HG03045 (cell line): ENCODE results near the gene PXDN.
"Not testable (repeated sequence)": the region's sequence is repeated elsewhere in the genome, so short reads cannot be mapped to it uniquely, and the experiment has no call there.

Experiments used
- ATAC-seq: cut with Tn5 transposase; IDR thresholded peaks from one replicate; pipeline ENCODE4 v1.9.1; 2021; ENCODE audit warnings: mild to moderate bottlenecking, moderate library complexity; ENCODE audit not compliant: unreplicated experiment

PXDN gene

DNA sequence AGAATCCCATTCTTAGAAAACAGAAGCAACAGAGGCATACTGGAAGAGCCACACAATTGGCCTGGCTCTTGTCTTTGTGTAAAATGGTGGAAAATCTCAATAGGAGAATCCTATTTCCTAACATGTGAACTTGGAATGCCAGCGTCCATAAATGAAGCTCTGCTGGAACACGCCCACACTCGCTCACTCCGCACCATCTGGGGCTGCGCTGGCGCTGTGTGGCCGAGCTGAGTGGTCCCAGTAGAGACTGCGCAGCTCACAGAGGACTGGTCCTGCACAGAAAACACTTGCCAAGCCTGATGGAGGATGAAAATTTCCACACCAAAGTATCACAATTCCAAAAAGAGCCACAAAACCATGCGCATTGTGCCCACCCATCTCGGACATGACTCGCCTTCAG is 56.2 kb downstream of the PXDN start:
- ATAC-seq, result no peak

DNA sequence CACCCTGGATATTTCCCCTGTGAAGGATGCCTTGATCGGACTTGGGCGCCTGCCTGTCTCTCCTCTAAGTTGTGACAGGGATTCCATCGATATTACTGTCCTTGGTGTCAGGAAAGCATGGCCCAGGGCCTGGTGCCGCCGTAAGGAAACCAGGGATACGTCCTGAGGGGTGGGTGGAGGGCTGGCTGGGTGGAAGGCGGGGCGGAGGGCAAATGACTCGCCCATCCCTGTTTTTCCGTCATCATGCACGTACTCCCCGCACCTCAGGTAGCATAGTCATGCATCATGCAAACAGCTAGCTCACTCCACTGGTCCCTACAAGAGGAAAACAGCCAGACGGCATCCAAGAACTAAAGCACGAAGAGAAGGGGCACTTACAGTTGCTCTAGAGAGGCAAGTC is 57.1 kb downstream of the PXDN start:
- ATAC-seq, result no peak

DNA sequence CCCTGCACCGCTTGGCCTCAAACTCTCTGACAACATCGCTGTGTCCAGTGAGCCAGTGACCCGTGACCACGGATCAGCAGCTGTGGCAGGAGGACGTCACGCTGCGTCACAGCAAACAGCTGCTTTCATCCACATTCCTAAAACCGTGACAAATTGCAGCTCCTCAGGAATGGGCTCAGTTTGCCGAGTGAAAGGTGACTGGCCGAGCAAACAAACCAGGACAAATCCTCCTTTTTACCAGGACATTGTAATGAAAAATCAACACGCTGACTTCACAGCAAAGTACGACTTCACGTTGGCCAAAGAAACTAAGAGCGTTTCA is 57.6 kb downstream of the PXDN start:
- ATAC-seq, result no peak

DNA sequence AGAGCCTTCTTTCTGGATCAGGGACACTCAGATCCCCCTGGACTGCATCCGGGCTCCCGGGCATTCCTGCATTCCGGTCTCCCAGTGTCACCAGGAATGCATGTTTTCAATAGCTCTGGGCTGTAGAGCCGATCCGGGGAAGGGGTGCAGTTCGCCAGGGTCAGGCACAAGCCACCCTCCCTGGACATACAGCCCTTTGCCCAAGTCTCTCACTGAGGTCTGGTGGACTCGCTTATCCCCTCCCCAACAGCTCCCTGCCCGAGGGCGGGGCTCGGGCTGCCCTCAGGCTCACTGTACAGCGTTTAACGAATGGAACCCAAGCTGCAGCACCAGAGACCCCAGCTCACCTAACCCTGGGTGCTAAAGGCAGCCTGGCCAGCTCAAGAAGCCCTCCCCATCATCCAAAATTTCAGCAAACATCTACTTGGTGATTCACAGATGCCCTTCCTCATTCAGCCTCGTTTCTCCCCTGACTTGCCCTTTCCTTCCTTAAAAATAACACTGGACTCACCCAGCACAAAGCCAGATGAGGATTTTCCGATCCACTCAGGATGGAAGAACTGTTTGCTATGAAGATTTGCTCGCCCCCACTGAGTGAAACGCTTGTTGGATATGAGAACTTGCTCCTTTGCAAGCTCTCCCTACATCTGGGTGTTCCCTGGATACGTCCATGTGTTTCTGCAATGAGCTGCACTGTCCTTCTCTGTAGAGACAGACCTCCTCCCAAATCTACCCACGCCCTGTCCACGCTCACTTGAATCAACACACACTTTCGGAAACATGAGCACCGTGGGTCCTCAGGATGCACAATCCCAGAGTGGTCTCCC is 58.1 kb downstream of the PXDN start:
- no peak for ATAC-seq

DNA sequence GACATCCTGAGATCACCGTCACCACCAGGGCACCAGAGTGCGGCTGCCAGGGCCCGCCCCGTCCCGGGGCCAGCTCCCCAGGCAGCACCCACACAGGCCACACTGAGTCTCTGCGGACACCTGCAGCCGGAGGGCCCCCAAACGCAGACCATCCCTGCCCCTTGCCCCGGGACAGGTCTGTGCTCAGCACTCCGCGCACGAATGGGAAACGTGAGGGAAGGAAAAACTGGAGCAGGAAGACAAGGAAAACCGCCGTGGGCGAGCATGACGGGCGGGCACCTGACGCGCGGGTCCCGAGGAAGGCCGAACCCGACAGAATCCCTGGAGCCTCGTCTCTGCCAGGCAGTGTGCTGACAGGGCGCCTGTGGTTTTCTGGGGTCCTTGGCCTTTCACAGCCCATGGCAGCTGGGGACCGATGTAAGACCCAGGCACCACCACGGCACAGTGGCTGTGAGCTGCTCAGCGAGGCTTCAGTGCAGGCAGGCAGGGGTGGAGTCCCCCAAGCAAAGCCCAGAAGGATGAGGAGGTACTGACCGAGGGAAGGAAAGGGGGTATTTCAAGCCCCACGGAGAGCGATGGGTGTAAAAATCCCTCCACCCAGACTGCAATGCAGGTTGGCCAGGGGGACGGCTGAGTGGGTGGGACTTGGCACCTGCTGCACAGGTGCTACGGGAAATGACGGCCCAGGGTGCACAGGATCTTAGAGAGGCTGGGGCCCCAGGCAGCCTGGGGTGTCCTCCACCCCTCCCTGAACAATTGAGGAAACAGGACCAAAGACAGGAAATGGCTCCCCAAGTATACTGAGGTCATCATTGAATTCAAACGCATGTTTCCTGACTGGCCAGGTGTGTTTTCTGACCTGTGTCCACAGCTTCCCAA is 59.0 kb downstream of the PXDN start:
- ATAC-seq, result no peak

DNA sequence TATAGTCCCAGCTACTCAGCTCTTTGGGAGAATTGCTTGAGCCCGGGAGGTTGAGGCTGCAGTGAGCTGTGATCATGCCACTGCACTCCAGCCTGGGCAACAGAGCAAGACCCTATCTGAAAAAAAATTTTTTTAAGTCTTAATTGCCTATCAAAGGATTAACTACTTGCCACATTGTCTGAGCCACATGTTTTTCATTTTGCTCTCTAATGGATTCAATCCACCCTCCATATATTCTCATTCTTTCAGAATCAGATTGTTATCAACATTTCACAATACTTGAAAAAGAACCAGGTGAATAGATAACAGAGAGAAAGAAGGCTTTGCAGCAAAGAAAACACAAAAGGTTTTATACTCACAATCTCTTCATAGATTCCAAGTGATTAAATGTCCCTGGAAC is 61.0 kb downstream of the PXDN start:
- no peak for ATAC-seq

DNA sequence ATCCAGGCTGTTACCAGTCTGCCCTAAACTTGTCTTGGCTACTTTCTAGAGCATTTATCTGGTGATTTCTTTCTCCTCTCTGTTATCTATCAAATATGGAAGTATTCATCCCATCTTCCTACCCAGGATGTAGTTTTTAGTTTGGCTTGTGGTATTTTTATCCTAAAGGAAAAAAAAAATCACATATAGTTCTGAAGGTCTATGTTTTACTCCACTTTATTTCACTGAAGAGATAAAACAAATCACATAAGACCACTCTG is 62.2 kb downstream of the PXDN start:
- no peak for ATAC-seq

DNA sequence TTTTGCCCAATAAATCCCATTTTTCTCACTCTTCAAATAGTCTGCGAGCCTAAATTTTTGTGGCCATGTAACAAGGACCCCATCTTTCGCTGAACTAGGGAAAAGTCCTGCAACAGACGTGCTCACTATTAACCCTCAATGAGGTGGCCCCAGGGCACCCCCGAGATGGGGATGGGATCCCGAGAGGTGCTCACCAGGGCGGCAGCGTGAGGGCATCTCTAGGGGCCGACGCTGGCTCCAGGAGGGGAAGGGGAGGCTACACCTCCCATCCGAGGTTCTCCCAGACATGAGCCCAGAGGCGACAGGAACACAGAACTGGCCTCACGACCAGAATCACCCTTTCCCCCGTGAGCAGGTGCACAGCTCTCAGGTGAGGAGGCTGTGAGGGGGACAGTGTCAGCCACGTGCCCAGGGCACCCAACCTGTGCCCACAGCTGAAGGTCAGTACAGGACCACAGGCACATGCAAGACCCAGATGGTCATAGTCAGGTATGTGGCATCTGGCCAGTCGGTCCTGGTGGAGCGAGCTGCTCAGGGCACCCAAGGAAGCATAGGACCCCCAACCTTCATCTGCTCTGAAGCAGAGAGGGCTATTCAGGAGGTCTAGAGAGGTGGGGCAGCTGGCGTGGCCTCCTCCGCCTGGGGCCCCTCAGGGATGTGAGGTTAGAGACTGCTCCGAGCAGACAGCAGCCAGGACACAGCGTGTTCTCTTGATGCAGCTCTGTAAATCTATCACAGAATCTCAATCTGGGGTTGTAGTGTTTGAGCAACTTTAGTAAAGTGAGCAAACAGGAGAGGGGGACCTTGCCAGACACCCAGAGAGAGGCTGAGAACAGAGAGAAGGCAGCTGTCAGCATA is 62.8 kb downstream of the PXDN start:
- no peak for ATAC-seq

DNA sequence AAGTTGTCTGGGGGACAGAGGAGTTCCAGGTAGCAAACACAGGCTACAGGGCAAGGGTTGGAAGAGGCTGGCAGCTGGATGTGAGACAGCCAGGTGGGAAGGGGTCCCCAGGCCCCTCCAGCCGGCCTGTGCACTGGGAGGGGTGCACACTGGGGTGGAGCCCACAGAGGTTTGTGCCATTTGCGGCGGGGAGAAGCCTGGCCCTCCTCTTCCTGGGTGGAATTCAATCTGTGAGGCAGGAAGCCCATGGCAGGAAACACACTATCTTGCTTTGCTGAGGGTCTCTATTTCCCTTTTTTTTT is 63.3 kb downstream of the PXDN start:
- ATAC-seq, result no peak

DNA sequence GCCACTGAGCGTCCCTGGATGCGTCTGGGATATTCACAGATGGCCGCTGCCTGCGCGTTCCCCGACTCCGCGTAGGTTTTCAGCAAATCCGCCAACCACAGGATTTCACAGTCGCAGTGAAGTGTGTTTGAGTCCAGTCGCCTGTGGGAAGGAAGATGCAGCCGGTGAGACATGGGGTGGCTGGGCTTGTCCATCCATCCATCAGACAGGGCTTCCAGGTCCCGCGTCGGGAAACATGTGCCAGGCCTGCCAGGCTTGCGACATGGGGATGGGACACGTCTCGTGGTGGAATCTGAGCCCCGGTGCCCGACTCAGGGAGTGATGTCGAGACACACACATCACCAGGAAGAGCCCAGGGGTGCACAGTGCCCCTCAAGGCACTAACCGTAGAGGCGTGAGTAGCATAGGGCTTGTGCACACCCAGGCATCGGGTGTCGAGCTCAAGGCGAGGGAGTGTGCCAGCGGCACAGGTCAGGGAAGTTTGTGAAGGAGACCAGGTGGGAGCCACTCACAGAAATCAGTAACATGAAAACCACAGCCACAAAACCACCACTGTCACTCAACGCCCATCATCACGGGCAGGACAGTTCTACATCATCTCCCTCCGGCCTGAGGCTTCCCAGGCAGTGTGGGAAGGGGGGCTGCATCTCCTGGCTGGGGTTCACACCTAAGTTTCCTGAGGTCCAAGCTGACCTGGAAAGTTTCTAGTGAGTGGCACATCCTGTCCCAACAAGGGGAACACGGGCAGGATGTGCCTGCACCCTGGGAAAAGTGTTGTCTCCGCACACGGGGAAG is 63.9 kb downstream of the PXDN start:
- no peak for ATAC-seq

DNA sequence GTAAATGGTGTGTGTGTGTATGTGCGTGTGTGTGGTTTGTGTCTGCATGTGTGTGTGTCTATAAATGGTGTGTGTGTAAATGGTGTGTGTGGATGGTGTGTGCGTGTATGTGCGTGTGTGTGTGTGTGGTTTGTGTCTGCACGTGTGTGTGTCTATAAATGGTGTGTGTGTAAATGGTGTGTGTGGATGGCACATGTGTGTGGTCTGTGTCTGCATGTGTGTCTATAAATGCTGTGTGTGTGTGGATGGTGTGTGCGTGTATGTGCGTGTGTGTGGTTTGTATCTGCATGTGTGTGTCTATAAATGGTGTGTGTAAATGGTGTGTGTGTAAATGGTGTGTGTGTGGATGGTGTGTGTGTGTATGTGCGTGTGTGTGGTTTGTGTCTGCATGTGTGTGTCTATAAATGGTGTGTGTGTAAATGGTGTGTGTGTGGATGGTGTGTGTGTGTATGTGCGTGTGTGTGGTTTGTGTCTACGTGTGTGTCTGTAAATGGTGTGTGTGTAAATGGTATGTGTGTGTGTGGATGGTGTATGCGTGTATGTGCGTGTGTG is 64.8 kb downstream of the PXDN start:
- not testable (repeated sequence) for ATAC-seq

DNA sequence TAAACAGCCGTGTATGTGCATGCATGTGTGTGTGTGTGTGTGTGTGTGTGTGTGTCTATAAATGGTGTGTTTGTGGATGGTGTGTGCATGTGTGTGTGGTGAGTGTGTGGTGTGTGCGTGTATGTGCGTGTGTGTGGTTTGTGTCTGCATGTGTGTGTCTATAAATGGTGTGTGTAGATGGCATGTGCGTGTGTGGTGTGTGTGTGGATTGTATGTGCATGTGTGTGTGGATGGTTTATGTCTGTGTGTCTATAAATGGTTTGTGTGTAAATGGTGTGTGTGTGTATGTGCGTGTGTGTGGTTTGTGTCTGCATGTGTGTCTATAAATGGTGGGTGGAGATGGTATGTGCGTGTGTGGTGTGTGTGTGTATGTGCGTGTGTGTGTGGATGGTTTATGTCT is 65.2 kb downstream of the PXDN start:
- not testable (repeated sequence) for ATAC-seq

DNA sequence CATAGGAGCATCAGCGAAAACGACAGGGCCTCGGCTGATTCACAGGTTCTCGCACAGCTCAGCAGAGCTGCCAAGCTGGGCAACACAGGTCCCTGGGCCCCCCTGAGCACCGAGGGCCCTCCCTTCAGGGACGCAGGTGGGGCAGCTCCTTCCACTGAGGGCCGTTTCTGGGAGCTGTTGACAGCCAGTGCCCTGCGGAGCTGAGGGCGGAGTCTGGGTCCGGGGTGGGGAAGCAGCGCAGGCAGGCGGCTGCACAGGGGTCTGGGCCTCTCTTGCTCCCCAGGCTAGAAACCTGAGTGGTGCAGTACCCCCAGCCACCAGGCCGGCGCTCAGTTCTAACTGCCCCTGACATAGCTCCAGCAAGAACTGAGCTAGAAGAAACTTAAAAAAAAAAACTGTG is 65.7 kb downstream of the PXDN start:
- ATAC-seq, result no peak

DNA sequence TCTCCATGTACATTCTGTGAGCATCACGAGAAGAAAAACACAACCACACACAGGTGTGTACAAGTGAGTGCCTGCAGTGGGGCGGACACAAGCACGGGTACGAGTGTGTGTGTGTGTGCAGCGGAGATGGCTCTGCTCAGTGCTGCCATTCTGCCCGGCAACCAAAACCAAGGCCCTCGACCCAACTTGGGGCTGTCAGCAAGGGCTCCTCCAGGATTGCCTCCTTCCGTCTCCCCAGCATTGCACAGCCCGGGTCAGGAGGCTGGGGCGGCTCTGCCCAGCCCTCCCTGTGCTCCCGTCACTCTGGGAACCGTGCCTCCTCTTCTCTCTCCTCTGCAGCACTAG is 66.5 kb downstream of the PXDN start:
- no peak for ATAC-seq

DNA sequence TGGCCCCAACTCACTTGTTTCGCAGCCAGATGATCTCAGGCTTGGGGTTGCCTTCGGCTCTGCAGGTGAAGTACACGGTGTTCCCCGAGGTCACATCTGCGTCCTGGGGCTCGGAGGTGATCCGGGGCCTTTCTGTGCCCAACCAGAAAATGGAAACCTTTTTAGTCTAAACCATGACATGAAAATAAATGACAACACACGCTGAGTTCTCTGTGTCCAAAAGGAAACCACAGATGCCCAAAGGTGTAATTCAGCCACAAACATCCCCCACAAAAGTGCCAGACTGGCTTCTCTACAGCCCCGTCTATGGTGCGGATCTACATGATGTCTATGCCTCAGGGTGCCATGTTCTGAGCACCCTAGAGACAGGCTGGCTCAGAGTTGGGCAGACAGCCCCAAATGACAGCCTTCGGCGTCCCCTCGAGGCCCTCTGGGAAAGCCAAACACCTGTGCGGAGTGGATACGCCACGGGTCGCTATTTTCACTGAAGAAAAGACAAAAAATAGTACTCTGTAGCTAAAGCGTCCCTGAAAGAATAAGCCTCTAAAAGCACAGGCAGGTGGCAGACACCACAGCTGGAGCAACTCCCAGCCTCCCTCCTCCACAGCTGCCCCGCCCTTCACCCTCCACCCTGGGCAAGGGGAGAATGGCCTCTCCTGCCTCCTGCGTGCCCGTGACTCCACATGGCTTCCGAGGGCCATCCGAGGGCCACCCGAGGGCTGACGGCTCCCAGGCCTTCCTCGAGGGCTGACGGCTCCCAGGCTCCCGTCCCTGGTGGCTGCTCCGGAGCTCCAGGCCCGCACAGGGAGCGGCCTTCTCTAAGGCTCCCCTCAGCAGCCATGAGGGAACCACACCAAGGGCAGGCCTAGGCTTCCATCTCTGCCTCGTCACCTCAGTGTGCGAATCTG is 67.1 kb downstream of the PXDN start:
- ATAC-seq, result no peak

DNA sequence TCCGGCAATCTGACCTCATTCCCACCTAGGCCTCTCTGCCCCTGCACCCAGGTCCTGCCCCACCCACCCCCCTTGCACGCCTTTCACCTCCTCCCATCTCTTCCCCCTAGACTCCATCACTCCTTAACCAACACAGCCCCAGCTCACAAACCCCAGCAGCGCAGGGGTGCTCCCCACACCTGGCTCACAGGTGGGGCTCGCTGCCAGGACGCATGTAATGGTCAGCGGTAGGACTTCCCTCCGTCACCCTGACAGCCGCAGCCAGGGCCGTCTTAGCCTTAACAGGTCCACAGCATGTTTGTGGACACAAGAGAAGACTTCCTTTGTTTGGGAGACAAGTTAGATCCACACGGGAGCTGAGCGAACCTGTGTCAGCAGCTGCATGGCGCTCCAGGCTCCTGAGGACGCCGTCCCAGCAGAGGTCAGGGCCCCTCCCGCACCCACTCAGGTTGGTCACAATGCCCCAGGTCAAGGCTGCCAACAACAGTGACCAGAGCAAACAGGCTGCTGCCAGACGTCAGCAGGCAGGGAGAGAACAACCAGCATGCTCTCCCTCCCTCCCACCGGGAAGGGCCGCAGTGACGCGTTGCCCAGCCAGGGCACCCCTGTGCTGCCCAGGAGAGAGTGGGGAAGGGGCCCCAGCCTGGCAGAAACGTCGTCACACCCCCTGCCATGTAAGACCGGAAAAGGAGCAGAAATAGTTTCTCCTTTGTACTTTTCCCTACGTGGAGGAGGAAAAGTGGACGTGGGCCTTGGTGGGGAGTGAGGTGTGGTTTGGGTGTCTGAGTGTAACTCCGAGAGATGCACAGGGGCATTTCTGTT is 68.0 kb downstream of the PXDN start:
- ATAC-seq, result no peak

DNA sequence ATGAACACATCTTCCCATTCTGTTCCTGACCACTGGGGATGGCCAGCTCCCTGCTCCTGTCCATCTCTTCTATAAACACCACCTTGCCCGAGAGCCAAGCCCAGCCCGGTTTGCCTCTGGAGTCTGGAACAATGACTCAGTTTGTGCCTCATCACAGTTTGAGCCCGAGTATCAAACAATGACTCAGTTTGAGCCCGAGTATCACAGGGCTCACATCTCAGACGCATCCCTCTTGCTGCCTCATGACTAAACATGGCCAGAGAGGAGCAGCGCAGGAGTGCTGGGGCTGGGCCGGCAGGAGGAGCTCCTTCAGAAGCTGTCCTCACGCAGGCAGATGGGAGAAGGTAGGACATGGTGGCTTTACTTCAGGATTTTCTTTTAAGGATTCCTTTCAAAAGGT is 68.7 kb downstream of the PXDN start:
- ATAC-seq, result no peak

DNA sequence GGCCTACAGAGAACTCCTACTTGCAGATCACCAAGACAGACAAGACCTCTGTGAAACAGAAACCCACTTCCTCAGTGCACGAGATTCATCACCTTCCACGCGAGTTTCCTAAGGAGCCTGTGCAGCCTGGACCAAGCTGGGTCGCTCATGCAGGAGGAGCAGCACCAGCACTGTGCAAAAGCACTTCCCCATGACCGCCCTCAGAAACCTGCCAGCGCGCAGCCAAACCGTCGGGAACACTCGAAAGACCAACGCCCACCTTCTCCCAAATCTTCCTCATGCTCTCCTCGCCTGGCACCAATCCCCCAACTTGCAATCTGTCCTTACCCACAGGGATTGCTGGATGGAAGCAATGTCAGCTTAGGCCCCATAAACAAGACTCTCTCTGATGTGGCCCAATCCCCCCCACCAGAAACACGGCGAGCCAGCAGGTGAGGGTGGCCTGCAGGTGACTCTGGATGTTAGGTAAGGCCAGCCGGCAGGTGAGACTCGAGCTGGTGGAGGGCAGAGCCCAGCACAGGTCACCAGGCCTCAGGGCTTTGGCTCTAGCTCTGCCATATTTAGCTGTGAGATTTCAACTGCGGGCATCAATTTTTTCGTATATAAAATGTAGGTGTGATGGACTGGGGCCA is 69.4 kb downstream of the PXDN start:
- no peak for ATAC-seq

DNA sequence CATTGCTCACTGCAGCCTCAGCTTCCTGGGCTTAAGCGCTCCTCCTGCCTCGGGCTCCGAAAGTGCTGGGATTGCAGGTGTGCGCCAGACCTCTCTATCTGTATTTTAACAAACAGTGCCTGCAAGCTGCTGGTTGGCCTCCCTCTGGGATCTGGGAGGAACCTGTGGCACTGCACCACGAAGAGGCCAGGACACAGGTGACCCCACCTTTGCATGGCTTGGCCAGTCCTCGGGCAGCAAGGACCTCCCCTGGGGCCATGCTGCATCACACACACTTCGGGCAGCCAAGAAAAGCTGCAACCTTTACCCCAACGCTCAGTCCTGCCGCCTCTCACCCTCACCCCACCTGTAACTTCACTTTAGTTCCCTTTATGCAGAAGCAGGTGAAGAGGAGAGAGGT is 70.0 kb downstream of the PXDN start:
- no peak for ATAC-seq
